Measurements from ENCODE around the gene CELF6.

DNA sequence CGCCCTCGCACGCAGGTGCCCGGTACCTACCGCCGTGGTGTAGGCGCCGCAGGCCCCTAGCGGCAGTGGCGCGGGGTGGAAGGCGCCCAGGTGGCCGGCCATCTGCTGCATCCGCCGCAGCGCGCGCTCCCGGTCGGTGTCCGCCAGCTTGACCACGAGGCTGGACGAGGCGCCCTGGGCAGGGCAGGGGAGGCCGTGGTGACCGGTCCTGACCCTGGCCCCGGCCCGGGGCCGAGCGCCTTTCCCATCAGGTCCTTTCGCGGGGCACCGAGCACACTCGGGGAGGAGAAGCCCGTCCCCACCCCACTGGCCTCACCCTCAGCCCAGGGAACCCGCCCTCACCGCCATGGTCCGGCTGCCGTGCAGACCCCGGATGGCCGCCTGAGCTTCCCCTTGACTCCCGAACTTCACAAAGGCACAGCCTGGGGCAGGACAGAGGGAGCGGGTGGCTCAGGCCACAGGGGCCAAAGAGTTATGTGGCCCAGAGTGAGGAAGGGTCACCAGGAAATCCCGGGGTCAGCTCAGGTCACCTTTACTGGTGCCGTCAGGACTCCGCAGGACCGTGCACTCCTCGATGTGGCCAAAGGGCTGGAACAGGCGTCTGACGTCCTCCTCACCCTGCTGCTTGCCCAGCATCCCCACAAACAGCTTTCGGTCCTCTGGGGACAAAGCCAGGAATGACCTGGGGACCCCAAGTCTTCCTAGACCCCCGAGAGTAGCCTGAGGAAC is 30.2 kb downstream of the CELF6 start:
- TF ChIP-seq, protein P1, sequence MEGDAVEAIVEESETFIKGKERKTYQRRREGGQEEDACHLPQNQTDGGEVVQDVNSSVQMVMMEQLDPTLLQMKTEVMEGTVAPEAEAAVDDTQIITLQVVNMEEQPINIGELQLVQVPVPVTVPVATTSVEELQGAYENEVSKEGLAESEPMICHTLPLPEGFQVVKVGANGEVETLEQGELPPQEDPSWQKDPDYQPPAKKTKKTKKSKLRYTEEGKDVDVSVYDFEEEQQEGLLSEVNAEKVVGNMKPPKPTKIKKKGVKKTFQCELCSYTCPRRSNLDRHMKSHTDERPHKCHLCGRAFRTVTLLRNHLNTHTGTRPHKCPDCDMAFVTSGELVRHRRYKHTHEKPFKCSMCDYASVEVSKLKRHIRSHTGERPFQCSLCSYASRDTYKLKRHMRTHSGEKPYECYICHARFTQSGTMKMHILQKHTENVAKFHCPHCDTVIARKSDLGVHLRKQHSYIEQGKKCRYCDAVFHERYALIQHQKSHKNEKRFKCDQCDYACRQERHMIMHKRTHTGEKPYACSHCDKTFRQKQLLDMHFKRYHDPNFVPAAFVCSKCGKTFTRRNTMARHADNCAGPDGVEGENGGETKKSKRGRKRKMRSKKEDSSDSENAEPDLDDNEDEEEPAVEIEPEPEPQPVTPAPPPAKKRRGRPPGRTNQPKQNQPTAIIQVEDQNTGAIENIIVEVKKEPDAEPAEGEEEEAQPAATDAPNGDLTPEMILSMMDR (conservative IDR thresholded peaks at IDR 0.05 in 1 of 2, IDR thresholded peaks at IDR 0.05 in 1 of 2; ENCODE audit: low read depth in 1 of 2, low read length in 2 of 2): no peak
- TF ChIP-seq EZH2 (IDR thresholded peaks at IDR 0.05; ENCODE audit: low read length, missing control alignments): no peak
